Measurements from ENCODE around the gene SLC47A2.

GRCh38 chr17:19645734-19646201 is 70.6 kb downstream of the SLC47A2 start:
- peak; percentile 85 to 100 for TF ChIP-seq CTCF (conservative IDR thresholded peaks at IDR 0.05; ENCODE audit: low read depth in 2 of 2)
- TF ChIP-seq EZH2 (IDR thresholded peaks at IDR 0.05; ENCODE audit: low read depth, unreplicated experiment), result no peak
- TF ChIP-seq POLR2AphosphoS5 (IDR thresholded peaks at IDR 0.05; ENCODE audit: low read depth), result no peak
- no peak for TF ChIP-seq REST (IDR thresholded peaks at IDR 0.05; ENCODE audit: unreplicated experiment)
- TF ChIP-seq ZNF331 (CRISPR knock-in tag; IDR thresholded peaks at IDR 0.05; ENCODE audit: low read depth), result no peak
- no peak for TF ChIP-seq ETS1 (IDR thresholded peaks at IDR 0.05)
- TF ChIP-seq EZH2phosphoT487 (IDR thresholded peaks at IDR 0.05; ENCODE audit: unreplicated experiment), result no peak
- no peak for TF ChIP-seq CREB1 (CRISPR knock-in tag; IDR thresholded peaks at IDR 0.05; ENCODE audit: low read depth)
- TF ChIP-seq JUNB (IDR thresholded peaks at IDR 0.05; ENCODE audit: unreplicated experiment), result no peak
- no peak for TF ChIP-seq ZNF114 (CRISPR knock-in tag; IDR thresholded peaks at IDR 0.05)
- no peak for TF ChIP-seq NANOG (IDR thresholded peaks at IDR 0.05; ENCODE audit: borderline replicate concordance)
- TF ChIP-seq STAT1 (IDR thresholded peaks at IDR 0.05; ENCODE audit: unreplicated experiment), result no peak
- TF ChIP-seq ZNF462 (CRISPR knock-in tag; IDR thresholded peaks at IDR 0.05), result no peak
